Bronchial epithelial cell (primary cell): ENCODE data around the gene PLD4. TPM values are rescaled to one million over a fixed set of nuclear protein-coding genes. Genes with fewer than 3 reads are reported as not detected.

Source experiments
- DNase-seq: peaks from one replicate; pipeline ENCODE4 v3.0.0-alpha.2; 2010; ENCODE audit warnings: low read depth
- FAIRE-seq: peaks from 2 replicates; lab custom pipeline; 2011; peaks lifted over from hg19 to GRCh38; lab: Jason Lieb, UNC
- H3K27me3 ChIP-seq: 2 replicates; pipeline ENCODE4 v1.5.1; 2011; ENCODE audit warnings: low read length; ENCODE audit not compliant: control insufficient read depth, insufficient read depth
- H3K36me3 ChIP-seq: 2 replicates; pipeline ENCODE4 v1.5.1; 2011; ENCODE audit warnings: low read length; ENCODE audit not compliant: control insufficient read depth, insufficient read depth
- H3K4me3 ChIP-seq: 2 replicates; pipeline ENCODE4 v1.5.1; 2011; ENCODE audit warnings: mild to moderate bottlenecking, low read depth, low read length, control low read depth
- total RNA-seq: library from RNA; depleted of rRNA; stranded (reverse); fragments of >200 nt; gene quantifications from 2 replicates; pipeline ENCODE4 v1.2.1, GENCODE V29; 2014
- TF ChIP-seq, protein P1 (sequence below): IDR thresholded peaks from 2 replicates; pipeline ENCODE4 v1.5.1; 2011; ENCODE audit warnings: mild to moderate bottlenecking, moderate library complexity, low read length, control low read depth, inconsistent platforms; ENCODE audit not compliant: insufficient read depth, severe bottlenecking

The PLD4 gene
- total RNA-seq, 1 donor from 2014 or later, result not detected

DNA sequence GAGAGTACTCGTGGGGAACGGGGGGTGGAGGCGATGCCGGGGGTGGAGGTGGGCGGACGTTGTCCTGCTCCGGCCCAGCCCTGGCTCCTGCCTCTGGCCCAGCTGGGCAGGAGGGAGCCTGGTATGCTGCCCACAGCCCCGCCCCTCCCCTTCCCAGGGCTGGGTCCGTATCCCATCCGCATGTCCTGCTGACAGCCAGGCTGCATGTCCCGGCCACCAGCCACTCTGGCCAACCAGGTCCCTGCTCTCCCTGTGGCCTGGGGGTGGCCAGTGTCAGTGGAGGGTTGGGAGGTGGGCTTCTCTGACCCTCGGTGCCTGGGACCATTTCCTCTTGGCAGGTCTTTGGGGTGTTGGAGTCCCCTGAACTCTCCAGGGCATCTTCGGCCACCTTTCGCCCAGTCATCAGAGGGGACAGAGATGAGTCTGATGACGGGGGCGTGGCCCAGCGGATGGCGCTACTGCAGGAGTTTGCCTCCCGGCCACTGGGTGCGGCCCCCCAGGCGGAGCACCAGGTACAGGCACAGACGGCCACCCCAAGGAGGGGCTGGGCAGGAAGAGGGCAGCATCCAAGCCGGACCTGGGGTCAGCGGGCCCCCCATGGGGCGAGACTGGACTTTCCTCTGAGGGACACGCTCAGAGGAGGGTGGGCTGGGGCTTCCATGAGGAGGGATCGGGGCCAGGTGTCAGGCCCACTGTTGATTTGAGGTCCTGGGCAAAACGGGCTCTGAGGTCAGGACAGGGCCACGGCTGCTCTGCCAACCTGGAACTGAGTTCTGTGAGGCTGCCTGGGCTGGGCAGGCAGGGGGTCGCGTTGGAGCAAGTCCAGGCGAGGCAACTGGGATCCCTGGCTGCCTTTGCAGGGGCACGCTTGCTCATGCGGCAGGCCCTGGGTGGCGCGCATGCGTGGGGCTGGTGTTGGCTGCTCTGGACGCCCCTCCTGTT, 39.4 kb upstream of the PLD4 start:
- FAIRE-seq (no peak), DNase-seq (no peak)
- Histone ChIP-seq H3K27me3 (no peaks in the 10 kb centered on the region), H3K4me3 (no peak overlapping the region), H3K36me3 (peaks cover 49% of the 10 kb centered on the region)
- TF ChIP-seq, protein P1, sequence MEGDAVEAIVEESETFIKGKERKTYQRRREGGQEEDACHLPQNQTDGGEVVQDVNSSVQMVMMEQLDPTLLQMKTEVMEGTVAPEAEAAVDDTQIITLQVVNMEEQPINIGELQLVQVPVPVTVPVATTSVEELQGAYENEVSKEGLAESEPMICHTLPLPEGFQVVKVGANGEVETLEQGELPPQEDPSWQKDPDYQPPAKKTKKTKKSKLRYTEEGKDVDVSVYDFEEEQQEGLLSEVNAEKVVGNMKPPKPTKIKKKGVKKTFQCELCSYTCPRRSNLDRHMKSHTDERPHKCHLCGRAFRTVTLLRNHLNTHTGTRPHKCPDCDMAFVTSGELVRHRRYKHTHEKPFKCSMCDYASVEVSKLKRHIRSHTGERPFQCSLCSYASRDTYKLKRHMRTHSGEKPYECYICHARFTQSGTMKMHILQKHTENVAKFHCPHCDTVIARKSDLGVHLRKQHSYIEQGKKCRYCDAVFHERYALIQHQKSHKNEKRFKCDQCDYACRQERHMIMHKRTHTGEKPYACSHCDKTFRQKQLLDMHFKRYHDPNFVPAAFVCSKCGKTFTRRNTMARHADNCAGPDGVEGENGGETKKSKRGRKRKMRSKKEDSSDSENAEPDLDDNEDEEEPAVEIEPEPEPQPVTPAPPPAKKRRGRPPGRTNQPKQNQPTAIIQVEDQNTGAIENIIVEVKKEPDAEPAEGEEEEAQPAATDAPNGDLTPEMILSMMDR, result no peak

DNA sequence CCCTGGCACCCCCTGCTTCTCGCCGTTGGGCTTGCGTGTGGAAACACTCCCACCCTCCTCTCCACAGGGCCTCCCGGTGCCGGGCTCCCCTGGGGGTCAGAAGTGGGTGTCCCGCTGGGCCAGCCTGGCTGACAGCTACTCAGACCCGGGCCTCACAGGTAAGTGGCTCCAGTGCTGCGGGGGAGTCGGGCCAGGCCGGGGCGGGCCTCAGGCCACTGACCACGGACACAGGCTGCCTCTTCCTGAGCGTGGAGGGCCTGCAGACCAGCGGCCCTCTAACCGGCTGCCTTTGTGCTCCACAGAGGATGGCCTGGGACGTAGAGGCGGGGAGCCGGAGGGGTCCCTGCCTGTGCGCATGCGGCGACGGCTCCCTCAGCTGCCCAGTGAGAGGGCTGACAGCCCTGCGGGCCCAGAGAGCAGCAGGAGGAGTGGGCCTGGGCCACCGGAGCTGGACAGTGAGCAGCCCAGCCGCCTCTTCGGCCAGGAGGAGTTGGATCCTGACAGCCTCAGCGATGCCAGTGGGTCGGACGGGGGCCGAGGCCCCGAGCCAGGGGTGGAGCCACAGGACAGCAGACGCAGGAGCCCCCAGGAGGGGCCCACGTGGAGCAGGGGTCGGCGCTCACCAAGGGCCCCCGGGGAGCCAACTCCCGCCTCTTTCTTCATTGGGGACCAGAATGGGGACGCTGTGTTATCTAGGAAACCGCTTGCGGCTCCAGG, 38.5 kb upstream of the PLD4 start:
- DNase-seq (no peak), FAIRE-seq (no peak)
- peaks cover 44% of the 10 kb centered on the region for H3K36me3 ChIP-seq
- TF ChIP-seq, protein P1, result no peak
- no peaks in the 10 kb centered on the region for H3K27me3 ChIP-seq
- no peak overlapping the region for H3K4me3 ChIP-seq

DNA sequence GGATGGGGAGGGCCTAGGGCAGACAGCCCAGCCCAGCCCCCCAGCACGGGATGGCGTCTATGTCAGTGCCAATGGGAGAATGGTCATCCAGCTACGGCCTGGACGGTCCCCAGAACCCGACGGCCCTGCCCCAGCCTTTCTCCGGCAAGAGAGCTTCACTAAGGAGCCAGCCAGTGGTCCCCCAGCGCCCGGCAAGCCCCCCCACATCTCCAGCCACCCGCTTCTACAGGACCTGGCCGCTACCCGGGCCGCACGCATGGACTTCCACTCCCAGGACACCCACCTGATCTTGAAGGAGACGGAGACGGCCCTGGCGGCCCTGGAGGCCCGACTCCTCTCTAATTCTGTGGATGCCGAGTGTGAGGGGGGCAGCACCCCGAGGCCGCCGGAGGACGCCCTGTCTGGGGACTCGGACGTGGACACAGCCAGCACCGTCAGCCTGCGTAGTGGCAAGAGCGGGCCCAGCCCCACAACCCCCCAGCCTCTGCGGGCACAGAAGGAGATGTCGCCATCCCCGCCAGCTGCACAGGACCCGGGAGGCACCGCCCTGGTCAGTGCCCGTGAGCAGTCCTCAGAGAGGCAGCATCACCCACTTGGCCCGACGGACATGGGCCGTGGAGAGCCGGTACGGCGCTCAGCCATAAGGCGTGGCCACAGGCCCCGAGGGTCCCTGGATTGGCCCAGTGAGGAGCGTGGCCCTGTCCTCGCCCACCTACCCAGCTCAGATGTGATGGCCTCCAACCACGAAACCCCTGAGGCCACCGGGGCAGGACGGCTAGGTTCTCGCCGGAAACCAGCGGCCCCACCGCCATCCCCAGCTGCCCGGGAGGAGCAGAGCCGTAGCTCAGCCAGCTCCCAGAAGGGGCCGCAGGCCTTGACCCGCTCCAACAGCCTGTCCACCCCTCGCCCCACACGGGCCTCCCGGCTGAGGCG, 37.7 kb upstream of the PLD4 start:
- TF ChIP-seq, protein P1, result no peak
- H3K4me3 ChIP-seq, result no peak overlapping the region
- peaks cover 44% of the 10 kb centered on the region for H3K36me3 ChIP-seq
- FAIRE-seq (no peak), DNase-seq (no peak)
- H3K27me3 ChIP-seq, result no peaks in the 10 kb centered on the region

DNA sequence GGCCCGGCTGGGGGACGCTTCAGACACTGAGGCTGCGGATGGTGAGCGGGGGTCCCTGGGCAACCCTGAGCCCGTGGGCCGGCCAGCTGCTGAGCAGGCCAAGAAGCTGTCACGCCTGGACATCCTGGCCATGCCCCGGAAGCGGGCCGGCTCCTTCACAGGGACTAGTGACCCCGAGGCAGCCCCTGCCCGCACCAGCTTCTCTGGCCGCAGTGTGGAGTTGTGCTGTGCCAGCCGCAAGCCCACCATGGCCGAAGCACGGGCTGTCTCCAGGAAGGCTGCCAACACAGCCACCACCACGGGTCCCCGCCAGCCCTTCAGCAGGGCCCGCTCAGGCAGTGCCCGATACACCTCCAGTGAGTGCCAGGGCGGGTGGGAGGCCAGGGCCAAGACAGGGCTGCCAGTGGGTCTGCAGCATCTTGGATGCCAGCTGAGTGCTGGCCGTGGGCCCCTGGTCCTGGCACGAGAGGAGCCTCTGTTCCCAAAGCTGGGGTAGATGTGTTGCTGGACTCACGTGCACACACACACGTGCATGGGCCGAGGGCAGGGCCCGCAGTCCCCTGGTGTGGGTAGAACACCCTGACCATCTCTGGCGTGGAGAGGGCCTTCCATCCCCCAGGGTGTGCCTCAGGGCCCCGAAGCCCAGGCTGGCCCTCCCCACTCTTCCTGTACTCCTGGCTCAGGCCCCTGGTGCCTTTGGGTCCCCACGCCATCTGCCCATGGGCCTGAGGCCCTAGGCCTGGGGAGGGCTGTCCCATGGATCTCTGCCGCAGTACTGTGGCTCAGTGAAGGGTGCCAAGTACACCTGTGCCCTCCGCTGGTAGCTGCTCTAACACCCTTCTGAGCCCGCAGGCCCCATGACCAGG, 36.8 kb upstream of the PLD4 start:
- no peak overlapping the region for H3K4me3 ChIP-seq
- H3K36me3 ChIP-seq, result peaks cover 46% of the 10 kb centered on the region
- FAIRE-seq (no peak), DNase-seq (no peak)
- no peaks in the 10 kb centered on the region for H3K27me3 ChIP-seq
- TF ChIP-seq, protein P1, result no peak
